Neural progenitor cell (in vitro differentiated cells): ENCODE data around the gene NCAM1.

Experiments
- CTCF ChIP-seq: fragments of 200-600 bp; sonication (generic); IDR thresholded peaks from 2 replicates; pipeline ENCODE4 v1.5.1; 2017; ENCODE audit warnings: antibody characterized with exemption, mild to moderate bottlenecking
- EZH2phosphoT487 ChIP-seq: fragments of 200-600 bp; sonication (generic); IDR thresholded peaks from 2 replicates; pipeline ENCODE4 v1.6.1; 2017; ENCODE audit warnings: antibody characterized with exemption

GRCh38 chr11:113240790-113241635 is 279.8 kb downstream of the NCAM1 start:
- TF ChIP-seq CTCF (no peak), EZH2phosphoT487 (no peak)
